OCI-LY1 (cell line): ENCODE measurements around the gene TAF7L.

Experiments
- EZH2 ChIP-seq: fragments of 200-600 bp; sonication (generic), shearing (Covaris generic); IDR thresholded peaks from 2 replicates; pipeline ENCODE4 v1.8.0; 2017; ENCODE audit warnings: borderline replicate concordance, mixed run types, mild to moderate bottlenecking, antibody characterized with exemption, low read length, moderate library complexity, mixed read lengths
- TF ChIP-seq, protein P1 (sequence below): fragments of 200-600 bp; sonication (generic), shearing (Covaris generic); IDR thresholded peaks from 2 replicates; pipeline ENCODE4 v1.5.1; 2017; ENCODE audit warnings: mild to moderate bottlenecking, antibody characterized with exemption, low read length, moderate library complexity, mixed read lengths

- TF ChIP-seq, protein P1, sequence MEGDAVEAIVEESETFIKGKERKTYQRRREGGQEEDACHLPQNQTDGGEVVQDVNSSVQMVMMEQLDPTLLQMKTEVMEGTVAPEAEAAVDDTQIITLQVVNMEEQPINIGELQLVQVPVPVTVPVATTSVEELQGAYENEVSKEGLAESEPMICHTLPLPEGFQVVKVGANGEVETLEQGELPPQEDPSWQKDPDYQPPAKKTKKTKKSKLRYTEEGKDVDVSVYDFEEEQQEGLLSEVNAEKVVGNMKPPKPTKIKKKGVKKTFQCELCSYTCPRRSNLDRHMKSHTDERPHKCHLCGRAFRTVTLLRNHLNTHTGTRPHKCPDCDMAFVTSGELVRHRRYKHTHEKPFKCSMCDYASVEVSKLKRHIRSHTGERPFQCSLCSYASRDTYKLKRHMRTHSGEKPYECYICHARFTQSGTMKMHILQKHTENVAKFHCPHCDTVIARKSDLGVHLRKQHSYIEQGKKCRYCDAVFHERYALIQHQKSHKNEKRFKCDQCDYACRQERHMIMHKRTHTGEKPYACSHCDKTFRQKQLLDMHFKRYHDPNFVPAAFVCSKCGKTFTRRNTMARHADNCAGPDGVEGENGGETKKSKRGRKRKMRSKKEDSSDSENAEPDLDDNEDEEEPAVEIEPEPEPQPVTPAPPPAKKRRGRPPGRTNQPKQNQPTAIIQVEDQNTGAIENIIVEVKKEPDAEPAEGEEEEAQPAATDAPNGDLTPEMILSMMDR = no peak
- no peak for TF ChIP-seq EZH2
Measured at GRCh38 chrX:101252634-101253033, 38.5 kb downstream of the TAF7L start.
